DND-41 (cell line): ENCODE measurements around the gene CDH3.

Experiments used
- ATAC-seq: fragments of 200-7000 bp; cut with Tn5 transposase; 3 replicates; pipeline ENCODE4 v1.9.1; 2021; ENCODE audit warnings: low read depth; ENCODE audit not compliant: insufficient read depth
- DNase-seq: peaks from one replicate; pipeline ENCODE4 v3.0.0-alpha.2; 2020
- H2AFZ ChIP-seq: 2 replicates; pipeline ENCODE4 v1.6.0; 2012; ENCODE audit warnings: low read depth, low read length
- H3K27ac ChIP-seq: 2 replicates; pipeline ENCODE4 v1.5.1; 2012; ENCODE audit warnings: low read length, inconsistent platforms
- H3K27me3 ChIP-seq: fragments of 200-600 bp; sonication (generic); 2 replicates; pipeline ENCODE4 v1.6.0; 2012; ENCODE audit warnings: low read length, mild to moderate bottlenecking, inconsistent platforms; ENCODE audit not compliant: insufficient read depth, poor library complexity
- H3K36me3 ChIP-seq: 2 replicates; pipeline ENCODE4 v1.5.1; 2012; ENCODE audit warnings: low read length, inconsistent platforms; ENCODE audit not compliant: insufficient read depth
- H3K4me1 ChIP-seq: 2 replicates; pipeline ENCODE4 v1.5.1; 2012; ENCODE audit warnings: mild to moderate bottlenecking, low read length; ENCODE audit not compliant: insufficient read depth
- H3K4me2 ChIP-seq: 2 replicates; pipeline ENCODE4 v1.6.0; 2012; ENCODE audit warnings: mild to moderate bottlenecking, moderate library complexity, low read length, inconsistent platforms; ENCODE audit not compliant: insufficient read depth
- H3K4me3 ChIP-seq, 2 experiments: fragments of 200-600 bp in 1 of 2; shearing (Covaris generic) in 1 of 2; 2 replicates each; pipeline ENCODE4 v1.5.1; 2012 to 2016; ENCODE audit warnings: inconsistent platforms in 2 of 2, low read length in 2 of 2, mild to moderate bottlenecking in 2 of 2, low read depth in 1 of 2, moderate library complexity in 1 of 2
- H3K79me2 ChIP-seq: 2 replicates; pipeline ENCODE4 v1.6.0; 2012; ENCODE audit warnings: low read length, inconsistent platforms; ENCODE audit not compliant: insufficient read depth
- H3K9ac ChIP-seq: 2 replicates; pipeline ENCODE4 v1.6.0; 2012; ENCODE audit warnings: low read depth, mild to moderate bottlenecking, inconsistent platforms, low read length, moderate library complexity
- H3K9me3 ChIP-seq: 2 replicates; pipeline ENCODE4 v1.5.1; 2012; ENCODE audit warnings: low read length, moderate library complexity, mild to moderate bottlenecking, inconsistent platforms; ENCODE audit not compliant: insufficient read depth, severe bottlenecking
- H4K20me1 ChIP-seq: 2 replicates; pipeline ENCODE4 v1.6.0; 2012; ENCODE audit warnings: low read length; ENCODE audit not compliant: insufficient read depth
- CTCF ChIP-seq: IDR thresholded peaks from 2 replicates; pipeline ENCODE4 v1.5.1; 2012; ENCODE audit warnings: borderline replicate concordance, low read length, moderate library complexity, mild to moderate bottlenecking; ENCODE audit not compliant: poor library complexity, severe bottlenecking; ENCODE audit errors: extremely low read depth
- EZH2 ChIP-seq: IDR thresholded peaks from 3 replicates; pipeline ENCODE4 v1.6.1; 2012; ENCODE audit warnings: borderline replicate concordance, low read depth, mild to moderate bottlenecking, moderate library complexity, low read length, inconsistent platforms; ENCODE audit not compliant: severe bottlenecking

Gene CDH3

GRCh38 chr16:68700120-68700519 is 55.0 kb downstream of the CDH3 start:
- no peaks in the 10 kb centered on the region for H3K9me3 ChIP-seq
- H3K4me2 ChIP-seq, result no peak overlapping the region
- no peaks in the 10 kb centered on the region for H3K79me2 ChIP-seq
- H3K27me3 ChIP-seq, result no peaks in the 10 kb centered on the region
- H3K4me3 ChIP-seq, result no peak overlapping the region
- DNase-seq (no peak), ATAC-seq (no peak)
- no peak for TF ChIP-seq EZH2
- TF ChIP-seq CTCF, result no peak
- H3K27ac ChIP-seq, result no peak overlapping the region
- H3K4me1 ChIP-seq, result no peaks in the 10 kb centered on the region
- H3K36me3 ChIP-seq, result no peaks in the 10 kb centered on the region
- H2AFZ ChIP-seq, result no peak overlapping the region
- H3K9ac ChIP-seq, result no peak overlapping the region
- H4K20me1 ChIP-seq, result no peaks in the 10 kb centered on the region

- TF ChIP-seq CTCF, result no peak
- TF ChIP-seq EZH2, result no peak
- Histone ChIP-seq H3K36me3 (no peaks in the 10 kb centered on the region), H3K79me2 (no peaks in the 10 kb centered on the region), H3K27me3 (no peaks in the 10 kb centered on the region), H3K4me2 (no peak overlapping the region), H3K9ac (no peak overlapping the region), H3K9me3 (no peaks in the 10 kb centered on the region), H2AFZ (no peak overlapping the region), H4K20me1 (no peaks in the 10 kb centered on the region), H3K4me1 (no peaks in the 10 kb centered on the region), H3K4me3 (no peak overlapping the region), H3K27ac (no peak overlapping the region)
- ATAC-seq, result no peak
- DNase-seq, result no peak
Observed at GRCh38 chr16:68700831-68701230, 55.7 kb downstream of the CDH3 start.

DNA sequence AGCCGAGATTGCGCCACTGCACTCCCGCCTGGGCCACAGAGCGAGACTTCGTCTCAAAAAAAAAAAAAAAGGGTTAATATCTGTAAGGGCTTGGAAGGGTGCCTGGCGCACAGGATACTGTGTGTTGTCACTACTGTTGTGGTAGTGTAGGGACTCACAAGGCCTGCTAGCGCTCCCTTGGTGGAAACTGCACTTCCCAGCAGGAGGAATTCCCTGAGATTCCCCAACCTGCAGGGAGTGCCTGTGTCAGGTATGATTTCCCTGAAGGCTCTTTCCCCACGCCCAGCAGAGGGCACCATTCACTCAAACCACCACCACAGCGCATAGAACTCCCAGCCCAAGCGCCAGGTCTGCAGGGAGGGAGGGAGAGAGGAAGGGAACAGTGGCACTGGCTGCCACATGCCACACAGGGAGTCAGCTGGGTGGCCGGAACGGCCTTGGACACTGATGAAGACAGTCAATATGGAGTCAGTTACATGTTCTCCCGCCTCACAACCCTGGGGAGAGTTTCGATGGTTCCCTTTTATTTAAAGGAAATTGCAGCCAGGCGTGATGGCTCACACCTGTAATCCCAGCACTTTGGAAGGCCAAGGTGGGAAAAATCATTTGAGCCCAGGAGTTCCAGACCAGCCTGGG is 59.2 kb downstream of the CDH3 start:
- H3K9me3 ChIP-seq, result no peaks in the 10 kb centered on the region
- TF ChIP-seq EZH2 (no peak), CTCF (peak; percentile 89)
- no peak overlapping the region for H2AFZ ChIP-seq
- no peaks in the 10 kb centered on the region for H4K20me1 ChIP-seq
- H3K4me2 ChIP-seq, result no peak overlapping the region
- H3K27ac ChIP-seq, result no peak overlapping the region
- H3K27me3 ChIP-seq, result no peaks in the 10 kb centered on the region
- no peaks in the 10 kb centered on the region for H3K36me3 ChIP-seq
- peak; percentile 67 for DNase-seq
- no peaks in the 10 kb centered on the region for H3K4me1 ChIP-seq
- ATAC-seq, result peak; percentile 85
- no peak overlapping the region for H3K9ac ChIP-seq
- no peak overlapping the region for H3K4me3 ChIP-seq
- no peaks in the 10 kb centered on the region for H3K79me2 ChIP-seq
